Gastroesophageal sphincter (tissue), 3 donors: Measurements from ENCODE around the gene SMG6.

Experiments
- EP300 ChIP-seq: sonication (generic); formaldehyde crosslinking; IDR thresholded peaks from one replicate; pipeline ENCODE4 v1.6.1; 2017; ENCODE audit warnings: antibody characterized with exemption, mild to moderate bottlenecking
- POLR2A ChIP-seq, 2 donors: fragments of 450-650 bp; IDR thresholded peaks; one replicate each; pipeline ENCODE4 v1.6.1; 2017; ENCODE audit warnings: antibody characterized with exemption in 2 of 2, mild to moderate bottlenecking in 2 of 2, moderate library complexity in 1 of 2
- POLR2AphosphoS5 ChIP-seq: sonication (generic); formaldehyde crosslinking; IDR thresholded peaks from one replicate; pipeline ENCODE4 v1.6.1; 2017; ENCODE audit warnings: antibody characterized with exemption
- TF ChIP-seq, protein P1 (sequence below), 4 experiments: fragments of 200-600 bp in 2 of 4; fragments of 450-650 bp in 2 of 4; sonication (generic) in 1 of 4; IDR thresholded peaks; one replicate each; pipeline ENCODE4 v1.5.1; 2017 to 2019; ENCODE audit warnings: antibody characterized with exemption in 4 of 4, mild to moderate bottlenecking in 2 of 4, moderate library complexity in 2 of 4

DNA sequence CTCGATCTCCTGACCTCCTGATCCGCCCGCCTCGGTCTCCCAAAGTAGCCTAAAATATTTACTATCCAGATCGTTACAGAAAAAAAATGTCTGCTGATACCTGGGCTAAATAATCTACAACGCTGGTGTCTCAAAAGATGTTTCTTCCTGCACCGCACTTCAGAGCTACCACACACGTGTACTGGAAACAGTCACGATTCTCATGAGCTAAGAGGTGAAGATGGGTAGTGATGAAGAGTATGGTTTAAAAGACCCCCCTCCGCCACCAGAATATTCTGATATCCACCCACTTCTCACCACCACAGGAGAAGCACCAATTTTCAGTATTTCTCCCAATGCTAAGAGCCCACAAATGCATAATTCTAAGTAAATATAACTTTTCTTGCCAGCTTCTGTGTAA, 50.2 kb downstream of the SMG6 start:
- TF ChIP-seq, protein P1, sequence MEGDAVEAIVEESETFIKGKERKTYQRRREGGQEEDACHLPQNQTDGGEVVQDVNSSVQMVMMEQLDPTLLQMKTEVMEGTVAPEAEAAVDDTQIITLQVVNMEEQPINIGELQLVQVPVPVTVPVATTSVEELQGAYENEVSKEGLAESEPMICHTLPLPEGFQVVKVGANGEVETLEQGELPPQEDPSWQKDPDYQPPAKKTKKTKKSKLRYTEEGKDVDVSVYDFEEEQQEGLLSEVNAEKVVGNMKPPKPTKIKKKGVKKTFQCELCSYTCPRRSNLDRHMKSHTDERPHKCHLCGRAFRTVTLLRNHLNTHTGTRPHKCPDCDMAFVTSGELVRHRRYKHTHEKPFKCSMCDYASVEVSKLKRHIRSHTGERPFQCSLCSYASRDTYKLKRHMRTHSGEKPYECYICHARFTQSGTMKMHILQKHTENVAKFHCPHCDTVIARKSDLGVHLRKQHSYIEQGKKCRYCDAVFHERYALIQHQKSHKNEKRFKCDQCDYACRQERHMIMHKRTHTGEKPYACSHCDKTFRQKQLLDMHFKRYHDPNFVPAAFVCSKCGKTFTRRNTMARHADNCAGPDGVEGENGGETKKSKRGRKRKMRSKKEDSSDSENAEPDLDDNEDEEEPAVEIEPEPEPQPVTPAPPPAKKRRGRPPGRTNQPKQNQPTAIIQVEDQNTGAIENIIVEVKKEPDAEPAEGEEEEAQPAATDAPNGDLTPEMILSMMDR (IDR thresholded peaks at IDR 0.05): no peak
- TF ChIP-seq POLR2AphosphoS5 (no peak), POLR2A (IDR thresholded peaks at IDR 0.05) (no peak), EP300 (no peak)
